ENCODE results near the gene SRGAP1.
"Not testable (repeated sequence)": the region's sequence is repeated elsewhere in the genome, so short reads cannot be mapped to it uniquely, and the experiment has no call there.

GRCh38 chr12:64131456-64131855 lies 287.0 kb downstream of the SRGAP1 start:
- TF ChIP-seq CTCF, POLR2AphosphoS5, POLR2A (IDR thresholded peaks at IDR 0.05): not testable (repeated sequence)

Data from upper lobe of left lung (tissue), 4 donors.